Measurements from ENCODE around the gene TIMM13.

GRCh38 chr19:2409352-2409912 is 18.0 kb downstream of the TIMM13 start:
- no peak for TF ChIP-seq POLR2A (IDR thresholded peaks at IDR 0.05)
- no peak for TF ChIP-seq CTCF (IDR thresholded peaks at IDR 0.05 in 8 of 11, conservative IDR thresholded peaks at IDR 0.05 in 3 of 11)

All from spleen (tissue), 7 donors.